Activated CD4-positive, alpha-beta T cell treated with anti-CD3 and anti-CD28 coated beads, Interleukin-2, amount 10 ng/mL, durations not matched to agents 7 days and 5 days (primary cell): ENCODE results near the gene CCDC137. TPM values are rescaled to one million over a fixed set of nuclear protein-coding genes. Genes with fewer than 3 reads are reported as not detected.

Experiments used
- CTCF ChIA-PET: fragments of 350-600 bp; sonication (Branson Sonifier 250); formaldehyde crosslinking; loops from one replicate; lab custom pipeline; 2021; ENCODE audit warnings: antibody characterized with exemption; lab: Charles Lee
- POLR2A ChIA-PET: fragments of 350-600 bp; sonication (Branson Sonifier 250); formaldehyde crosslinking; loops from one replicate; lab custom pipeline; 2021; ENCODE audit warnings: antibody characterized with exemption; lab: Charles Lee
- DNase-seq: peaks from one replicate; pipeline ENCODE4 v3.0.0-alpha.2; 2020
- H3K27ac Mint-ChIP-seq: one replicate; pipeline ENCODE4 v1.8.0; 2021; ENCODE audit warnings: mild to moderate bottlenecking, moderate library complexity, mixed read lengths
- H3K27me3 Mint-ChIP-seq: one replicate; pipeline ENCODE4 v1.8.0; 2021; ENCODE audit warnings: mixed read lengths
- H3K36me3 Mint-ChIP-seq: one replicate; pipeline ENCODE4 v1.8.0; 2021; ENCODE audit warnings: low read depth, mixed read lengths
- H3K4me1 Mint-ChIP-seq: one replicate; pipeline ENCODE4 v1.8.0; 2021; ENCODE audit warnings: mixed read lengths
- H3K4me3 Mint-ChIP-seq: one replicate; pipeline ENCODE4 v1.8.0; 2021; ENCODE audit warnings: mild to moderate bottlenecking, moderate library complexity, mixed read lengths
- H3K9me3 Mint-ChIP-seq: one replicate; pipeline ENCODE4 v1.8.0; 2021; ENCODE audit warnings: mixed read lengths
- total RNA-seq, 2 experiments: library from RNA; stranded (reverse); gene quantifications; one replicate each; pipeline ENCODE4 v1.2.3, GENCODE V29; 2021

Gene CCDC137
- total RNA-seq, 2 experiments from 2014 or later: 30.2 to 33.8 TPM

GRCh38 chr17:81710514-81711308 is 44.2 kb downstream of the CCDC137 start:
- DNase-seq: peak; percentile 42
- no peaks in the 10 kb centered on the region for H3K9me3 Mint-ChIP-seq
- H3K27me3 Mint-ChIP-seq: no peaks in the 10 kb centered on the region
- ChIA-PET POLR2A (interaction anchor here (0.7 kb wide), 1 partner anchor 9 kb away, joined by 3 read pairs; no protein-coding TSS in a partner anchor), CTCF (interaction anchor here (0.9 kb wide), 1 partner anchor 14 kb away, joined by 3 read pairs; no protein-coding TSS in a partner anchor)
- H3K4me3 Mint-ChIP-seq: peak overlapping the region; percentile 69
- H3K4me1 Mint-ChIP-seq: peaks cover 32% of the 10 kb centered on the region
- peaks cover 16% of the 10 kb centered on the region for H3K36me3 Mint-ChIP-seq
- peak overlapping the region; percentile 90 for H3K27ac Mint-ChIP-seq

DNA sequence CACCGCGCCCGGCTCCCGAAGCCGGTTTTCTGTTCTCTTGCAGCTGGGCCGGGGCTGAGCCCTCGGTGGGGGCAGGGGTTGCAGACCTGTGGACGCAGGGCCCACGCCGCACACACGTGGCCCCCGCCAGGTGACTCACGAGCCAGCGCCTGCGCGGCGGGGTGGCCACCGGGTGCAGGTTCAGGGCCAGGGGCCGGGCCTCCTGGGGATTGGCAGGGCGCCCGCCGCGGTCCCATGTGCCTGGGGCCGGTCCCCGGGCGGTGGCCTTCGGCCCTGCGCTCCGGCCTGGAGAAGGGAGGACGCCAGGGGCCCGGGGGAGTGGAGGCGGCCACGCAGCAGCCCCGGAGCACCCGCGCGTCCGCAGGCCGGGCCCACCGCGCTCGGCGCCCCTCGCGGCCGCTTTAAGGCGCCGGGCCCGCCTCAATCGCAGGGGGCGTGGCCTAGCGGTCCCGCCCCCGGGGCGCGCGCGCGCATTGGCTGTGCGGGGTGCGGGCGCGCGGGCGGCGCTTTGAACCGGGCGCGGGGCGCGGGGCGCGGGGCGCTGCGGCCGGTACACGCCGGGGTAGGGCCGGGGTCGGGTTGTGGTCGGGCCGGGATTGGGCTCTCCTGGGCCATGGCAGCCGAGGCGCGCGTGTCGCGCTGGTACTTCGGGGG is 45.4 kb downstream of the CCDC137 start, which contains the start of gene SLC25A10:
Gene SLC25A10, plus strand, starts transcription at position 471 of the 654 bp plus-strand sequence. Its CDS starts 143 bp downstream, at position 614.
- CTCF ChIA-PET: interaction anchor here (0.6 to 1.4 kb wide), 2 partner anchors 33 to 194 kb away, joined by 3 to 4 read pairs; no protein-coding TSS in a partner anchor
- DNase-seq: peak; percentile 83
- Mint-ChIP-seq H3K4me1 (peaks cover 28% of the 10 kb centered on the region), H3K9me3 (no peaks in the 10 kb centered on the region), H3K27ac (peak within 1 kb of the TSS; percentile 90), H3K4me3 (peak within 1 kb of the TSS; percentile 81), H3K36me3 (peaks cover 5% of the 10 kb centered on the region), H3K27me3 (no peaks in the 10 kb centered on the region)
- POLR2A ChIA-PET: interaction anchor here (0.7 kb wide), 1 partner anchor 11 kb away, joined by 3 read pairs; no protein-coding TSS in a partner anchor

DNA sequence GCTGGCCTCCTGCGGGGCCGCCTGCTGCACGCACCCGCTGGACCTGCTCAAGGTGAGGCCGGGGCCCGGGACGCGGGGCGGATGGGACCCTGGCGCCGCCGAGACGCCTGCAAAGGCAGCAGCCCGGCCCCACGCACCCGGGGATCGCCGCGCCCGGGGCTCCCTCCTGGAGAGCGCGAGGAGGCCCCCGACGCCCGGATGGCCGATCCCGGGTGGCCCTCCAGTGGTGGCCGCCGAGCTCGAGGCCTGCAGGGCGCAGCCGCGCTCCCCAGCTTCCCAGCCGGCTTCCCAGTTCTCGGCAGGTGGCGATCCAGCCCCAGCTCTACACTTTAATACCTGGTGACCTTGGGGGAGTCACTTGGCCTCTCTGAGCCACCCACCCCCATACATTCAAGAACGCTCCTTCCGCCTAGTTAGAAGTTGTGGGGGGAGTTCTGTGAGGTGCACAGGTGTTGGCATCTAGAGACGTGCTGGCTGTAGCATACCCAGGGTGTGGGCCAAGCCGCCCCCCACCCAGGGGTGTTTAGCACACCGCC is 46.0 kb downstream of the CCDC137 start:
- Mint-ChIP-seq H3K36me3 (peaks cover 4% of the 10 kb centered on the region), H3K27ac (peak overlapping the region; percentile 60), H3K4me3 (peak overlapping the region; percentile 81), H3K4me1 (peaks cover 28% of the 10 kb centered on the region), H3K9me3 (no peaks in the 10 kb centered on the region), H3K27me3 (no peaks in the 10 kb centered on the region)
- POLR2A ChIA-PET: no interaction called here
- CTCF ChIA-PET: interaction anchor here (0.6 to 1.4 kb wide), 2 partner anchors 34 to 133 kb away, joined by 3 to 4 read pairs; no protein-coding TSS in a partner anchor
- no peak for DNase-seq

GRCh38 chr17:81713004-81713555 is 46.5 kb downstream of the CCDC137 start:
- ChIA-PET POLR2A (no interaction called here), CTCF (interaction anchor here (0.6 to 1.4 kb wide), 2 partner anchors 34 to 134 kb away, joined by 3 to 4 read pairs; no protein-coding TSS in a partner anchor)
- Mint-ChIP-seq H3K27me3 (no peaks in the 10 kb centered on the region), H3K36me3 (peaks cover 5% of the 10 kb centered on the region), H3K4me3 (peak overlapping the region; percentile 81), H3K27ac (peak overlapping the region; percentile 60), H3K9me3 (no peaks in the 10 kb centered on the region), H3K4me1 (peaks cover 28% of the 10 kb centered on the region)
- DNase-seq: no peak

DNA sequence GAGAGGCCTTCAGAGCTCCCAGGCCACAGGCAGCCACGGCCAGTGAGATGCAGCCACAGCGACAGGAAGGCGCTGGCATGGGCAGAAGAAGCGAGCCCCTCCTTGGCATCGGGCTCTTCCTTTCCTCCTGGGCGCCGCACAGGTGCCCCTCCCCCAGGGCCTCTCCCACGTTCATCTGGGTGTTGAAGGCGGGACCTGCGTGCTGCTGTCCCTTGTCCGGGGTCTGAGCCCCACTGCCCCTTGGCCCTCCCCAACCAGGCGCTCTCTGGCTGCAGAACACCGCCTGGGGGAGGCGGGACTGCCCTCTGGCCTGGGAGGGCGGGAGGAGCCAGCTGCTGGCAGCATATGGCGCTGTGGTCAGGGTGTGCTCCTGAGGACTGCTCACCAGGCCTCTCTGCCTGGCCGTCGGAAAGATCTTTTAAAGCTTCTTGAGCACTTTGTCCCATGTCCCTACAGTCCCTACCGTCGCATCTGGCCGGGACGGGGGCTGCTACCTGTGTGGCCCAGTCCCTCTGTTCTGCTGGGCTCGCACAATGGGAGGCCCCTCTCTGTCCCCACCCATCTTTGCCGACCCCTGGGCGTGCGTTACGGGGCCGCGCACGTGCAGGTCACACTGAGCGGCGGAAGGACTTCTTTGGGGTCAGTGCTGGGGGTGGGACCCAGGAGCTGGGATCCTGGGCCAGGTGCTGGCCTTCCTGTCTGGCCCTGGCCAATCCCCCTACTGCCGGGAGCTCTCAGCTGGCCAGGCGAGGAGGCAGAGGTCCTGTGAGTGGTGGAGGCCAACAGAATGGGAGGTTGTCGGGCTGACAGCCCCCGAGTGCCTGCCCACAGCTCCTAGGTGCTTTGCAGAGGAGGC is 47.2 kb downstream of the CCDC137 start:
- DNase-seq: no peak
- POLR2A ChIA-PET: no interaction called here
- Mint-ChIP-seq H3K36me3 (peaks cover 5% of the 10 kb centered on the region), H3K27me3 (no peaks in the 10 kb centered on the region), H3K27ac (no peak overlapping the region), H3K9me3 (no peaks in the 10 kb centered on the region), H3K4me1 (peaks cover 28% of the 10 kb centered on the region), H3K4me3 (peak overlapping the region; percentile 81)
- CTCF ChIA-PET: no interaction called here

DNA sequence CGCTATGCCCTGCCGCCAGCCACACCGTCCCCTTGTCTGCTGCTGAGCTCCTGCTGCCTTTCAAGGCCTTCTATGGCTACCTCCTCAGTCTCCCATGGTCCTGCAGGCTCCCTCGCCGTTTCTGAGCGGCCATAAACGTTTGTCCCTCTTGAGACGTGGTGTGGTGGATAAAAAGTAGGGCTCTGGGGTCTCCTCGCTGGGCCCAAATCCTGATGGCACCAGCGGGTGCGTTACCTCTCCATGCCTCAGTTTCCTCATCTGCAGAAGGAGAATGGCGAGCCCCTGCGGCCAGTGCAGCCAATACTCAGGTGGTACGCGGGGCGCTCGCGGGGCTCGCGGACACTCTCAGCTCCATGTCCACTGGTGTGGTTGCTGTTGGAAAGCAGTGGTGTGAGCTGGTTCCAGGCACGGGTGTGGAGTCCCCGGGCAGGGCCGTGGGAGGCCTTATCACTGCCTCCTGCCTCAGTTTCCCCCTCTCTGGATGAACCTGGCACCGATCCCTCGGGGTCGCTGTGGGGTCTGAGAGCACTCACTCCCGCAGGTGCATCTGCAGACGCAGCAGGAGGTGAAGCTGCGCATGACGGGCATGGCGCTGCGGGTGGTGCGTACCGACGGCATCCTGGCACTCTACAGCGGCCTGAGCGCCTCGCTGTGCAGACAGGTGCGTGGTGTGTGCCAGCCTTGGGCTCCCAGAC is 48.0 kb downstream of the CCDC137 start:
- H3K27me3 Mint-ChIP-seq: no peaks in the 10 kb centered on the region
- H3K36me3 Mint-ChIP-seq: peaks cover 1% of the 10 kb centered on the region
- no peaks in the 10 kb centered on the region for H3K9me3 Mint-ChIP-seq
- DNase-seq: no peak
- peaks cover 26% of the 10 kb centered on the region for H3K4me1 Mint-ChIP-seq
- ChIA-PET CTCF (no interaction called here), POLR2A (no interaction called here)
- H3K27ac Mint-ChIP-seq: peak overlapping the region; percentile 9
- peak overlapping the region; percentile 13 for H3K4me3 Mint-ChIP-seq

GRCh38 chr17:81715107-81715871 is 48.8 kb downstream of the CCDC137 start:
- Mint-ChIP-seq H3K27ac (no peak overlapping the region), H3K4me3 (no peak overlapping the region), H3K27me3 (no peaks in the 10 kb centered on the region), H3K36me3 (peaks cover 1% of the 10 kb centered on the region), H3K4me1 (peaks cover 20% of the 10 kb centered on the region), H3K9me3 (no peaks in the 10 kb centered on the region)
- ChIA-PET CTCF (no interaction called here), POLR2A (no interaction called here)
- DNase-seq: no peak

DNA sequence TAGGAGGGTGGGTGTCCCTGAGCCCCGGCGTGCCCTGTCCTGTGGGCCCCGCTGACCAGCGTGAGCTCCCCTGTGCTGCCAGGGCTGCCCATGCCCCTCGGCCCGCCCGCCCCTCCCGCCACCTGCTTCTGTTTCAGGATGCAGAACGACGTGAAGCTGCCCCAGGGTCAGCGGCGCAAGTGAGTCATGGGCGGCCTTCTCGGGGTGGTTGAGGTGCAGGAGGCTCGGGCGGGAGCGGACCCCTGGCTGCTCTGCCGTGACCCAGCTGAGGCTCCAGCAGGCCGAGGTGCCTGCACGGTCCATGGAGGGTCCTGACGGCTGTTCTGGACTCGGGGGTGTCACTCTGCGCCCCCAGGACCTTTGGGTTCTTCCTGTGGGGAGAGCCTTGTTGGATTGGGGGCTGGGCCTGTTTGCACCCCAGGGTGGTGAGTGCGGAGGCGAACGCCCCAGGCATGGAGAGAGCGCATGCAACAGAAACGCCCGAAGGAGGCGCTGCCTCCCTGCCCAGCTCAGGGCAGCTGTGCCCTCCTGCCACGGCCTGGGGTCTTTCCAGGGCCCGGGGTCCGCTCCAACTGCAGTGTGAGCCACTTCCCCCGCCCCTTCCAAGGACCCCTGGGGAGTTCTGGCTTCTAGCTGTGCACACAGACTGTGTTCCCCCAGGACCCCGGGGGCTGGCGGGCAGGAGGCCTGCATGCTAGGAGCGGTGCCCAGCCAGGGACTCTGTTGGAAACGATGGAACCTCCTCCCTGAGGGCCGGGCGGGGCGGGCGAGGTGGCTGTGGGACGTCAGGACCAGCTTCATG is 49.5 kb downstream of the CCDC137 start:
- CTCF ChIA-PET: interaction anchor here (1.0 kb wide), 1 partner anchor 12 kb away, joined by 3 read pairs; no protein-coding TSS in a partner anchor
- DNase-seq: no peak
- POLR2A ChIA-PET: no interaction called here
- Mint-ChIP-seq H3K4me3 (no peak overlapping the region), H3K9me3 (no peaks in the 10 kb centered on the region), H3K27ac (no peak overlapping the region), H3K36me3 (peaks cover 1% of the 10 kb centered on the region), H3K27me3 (no peaks in the 10 kb centered on the region), H3K4me1 (peaks cover 13% of the 10 kb centered on the region)

DNA sequence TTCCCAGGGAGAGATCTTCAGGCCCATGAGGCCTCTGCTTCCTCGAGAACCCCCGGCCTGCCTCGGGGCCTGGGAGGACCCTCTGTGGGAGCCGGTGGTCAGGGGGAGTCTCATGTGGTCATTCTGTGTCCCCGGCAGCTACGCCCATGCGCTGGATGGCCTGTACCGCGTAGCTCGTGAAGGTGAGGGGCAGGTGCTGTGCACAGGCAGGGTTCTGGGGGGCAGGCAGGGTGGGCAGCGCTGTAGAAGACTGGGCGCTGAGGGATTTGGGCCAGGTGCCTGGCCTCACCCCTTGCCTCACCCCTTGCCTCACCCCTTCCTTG is 50.1 kb downstream of the CCDC137 start:
- no peaks in the 10 kb centered on the region for H3K9me3 Mint-ChIP-seq
- ChIA-PET CTCF (interaction anchor here (1.0 kb wide), 1 partner anchor 12 kb away, joined by 3 read pairs; no protein-coding TSS in a partner anchor), POLR2A (no interaction called here)
- H3K27ac Mint-ChIP-seq: no peak overlapping the region
- H3K27me3 Mint-ChIP-seq: no peaks in the 10 kb centered on the region
- H3K4me1 Mint-ChIP-seq: peaks cover 10% of the 10 kb centered on the region
- no peak for DNase-seq
- H3K4me3 Mint-ChIP-seq: no peak overlapping the region
- H3K36me3 Mint-ChIP-seq: peaks cover 1% of the 10 kb centered on the region

- Mint-ChIP-seq H3K4me1 (peaks cover 11% of the 10 kb centered on the region), H3K9me3 (no peaks in the 10 kb centered on the region), H3K27me3 (no peaks in the 10 kb centered on the region), H3K27ac (no peak overlapping the region), H3K36me3 (peaks cover 1% of the 10 kb centered on the region), H3K4me3 (no peak overlapping the region)
- DNase-seq: no peak
- CTCF ChIA-PET: interaction anchor here (0.6 to 1.0 kb wide), 2 partner anchors 11 to 120 kb away, joined by 3 read pairs; no protein-coding TSS in a partner anchor
- POLR2A ChIA-PET: no interaction called here
Measured at GRCh38 chr17:81717049-81717765, 50.7 kb downstream of the CCDC137 start.
